Activated CD8-positive, alpha-beta memory T cell treated with anti-CD3 and anti-CD28 coated beads for 1 hour (primary cell): ENCODE measurements around the gene RNF13.
A peak's percentile ranks its signal among the peaks of the same experiment; 100 is the strongest.
"Not testable (repeated sequence)": the region's sequence is repeated elsewhere in the genome, so short reads cannot be mapped to it uniquely, and the experiment has no call there.

Source experiments
- DNase-seq, 2 donors: peaks; one replicate each; pipeline ENCODE4 v3.0.0-alpha.2; 2020; ENCODE audit warnings: low read depth in 1 of 2; ENCODE audit errors: extremely low read depth in 1 of 2

Gene RNF13

GRCh38 chr3:149892371-149892770 is 79.4 kb downstream of the RNF13 start:
- DNase-seq = no peak

DNA sequence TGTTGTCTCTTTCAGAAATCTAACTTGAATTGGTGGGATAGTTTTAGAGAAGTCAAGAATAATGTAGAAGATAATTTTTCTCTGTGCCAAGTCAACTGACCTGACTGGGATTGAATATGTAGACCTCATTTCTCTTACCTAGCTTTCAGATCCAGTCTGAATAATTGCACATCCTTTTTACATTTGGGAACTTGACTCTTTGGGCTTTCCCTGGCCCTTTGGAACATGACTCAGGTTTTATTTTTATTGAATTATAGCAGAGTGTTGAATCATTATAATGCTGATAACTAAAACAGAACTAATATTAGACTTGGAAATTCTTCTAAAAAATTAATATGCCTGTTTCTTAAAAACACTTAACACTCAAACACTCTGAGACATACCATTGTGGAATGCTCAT is 81.2 kb downstream of the RNF13 start:
- no peak for DNase-seq

DNA sequence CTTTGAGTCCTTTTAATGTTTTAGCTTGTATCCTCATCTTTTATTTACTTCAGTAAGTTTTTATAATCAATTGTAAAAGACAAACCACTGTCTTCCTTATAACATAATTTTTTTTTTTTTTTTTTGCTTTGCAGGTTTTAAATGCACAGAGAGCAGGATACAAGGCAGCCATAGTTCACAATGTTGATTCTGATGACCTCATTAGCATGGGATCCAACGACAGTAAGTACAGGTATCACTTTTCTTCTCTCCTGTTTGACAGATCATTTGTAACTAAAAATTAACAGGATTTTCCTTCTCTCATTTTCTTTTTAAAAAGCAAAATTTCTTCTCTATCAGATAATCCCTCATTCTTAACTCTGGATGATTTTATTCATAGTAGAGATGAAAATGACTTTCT is 82.3 kb downstream of the RNF13 start:
- no peak for DNase-seq

DNA sequence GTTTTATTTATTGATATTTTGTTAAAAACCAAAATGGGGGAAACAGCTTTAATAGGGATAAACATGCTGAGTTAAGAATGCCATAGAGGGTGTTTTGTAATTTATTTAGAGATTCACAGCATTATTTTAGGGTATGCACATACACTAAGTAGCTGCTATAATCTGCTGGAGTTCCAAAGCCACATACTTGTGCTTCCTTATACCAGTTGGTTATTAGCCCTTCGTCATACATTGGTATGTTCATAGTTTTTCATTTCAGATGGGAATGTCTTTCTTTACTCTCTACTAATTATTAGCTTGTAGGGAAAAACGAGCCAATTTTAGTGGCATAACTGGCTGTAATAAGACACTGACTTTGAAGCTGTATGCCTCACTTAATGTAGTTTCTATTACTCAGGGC is 82.8 kb downstream of the RNF13 start:
- DNase-seq = no peak

DNA sequence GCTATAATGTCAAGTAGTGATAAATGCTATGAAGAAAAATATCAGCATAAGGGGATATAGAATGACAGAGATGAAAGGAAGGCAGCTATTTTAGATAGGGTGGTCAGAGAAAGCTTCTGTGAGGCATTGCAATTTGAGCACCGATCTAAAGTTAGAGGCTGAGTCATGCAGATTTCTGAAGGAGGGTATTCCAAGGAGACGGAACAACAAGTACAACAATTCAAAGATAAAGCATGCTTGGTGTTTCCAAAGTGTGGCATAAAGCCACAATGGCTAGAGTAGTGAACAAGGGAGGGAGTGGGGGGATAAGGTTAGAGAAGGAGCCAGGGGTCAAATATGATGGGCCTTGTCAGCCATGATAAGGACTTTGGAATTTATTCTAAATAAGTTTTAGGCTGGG is 85.8 kb downstream of the RNF13 start:
- DNase-seq = no peak

- DNase-seq = no peak
Measured at GRCh38 chr3:149900322-149900721, 87.3 kb downstream of the RNF13 start.

GRCh38 chr3:149901770-149902169 is 88.8 kb downstream of the RNF13 start:
- no peak for DNase-seq

DNA sequence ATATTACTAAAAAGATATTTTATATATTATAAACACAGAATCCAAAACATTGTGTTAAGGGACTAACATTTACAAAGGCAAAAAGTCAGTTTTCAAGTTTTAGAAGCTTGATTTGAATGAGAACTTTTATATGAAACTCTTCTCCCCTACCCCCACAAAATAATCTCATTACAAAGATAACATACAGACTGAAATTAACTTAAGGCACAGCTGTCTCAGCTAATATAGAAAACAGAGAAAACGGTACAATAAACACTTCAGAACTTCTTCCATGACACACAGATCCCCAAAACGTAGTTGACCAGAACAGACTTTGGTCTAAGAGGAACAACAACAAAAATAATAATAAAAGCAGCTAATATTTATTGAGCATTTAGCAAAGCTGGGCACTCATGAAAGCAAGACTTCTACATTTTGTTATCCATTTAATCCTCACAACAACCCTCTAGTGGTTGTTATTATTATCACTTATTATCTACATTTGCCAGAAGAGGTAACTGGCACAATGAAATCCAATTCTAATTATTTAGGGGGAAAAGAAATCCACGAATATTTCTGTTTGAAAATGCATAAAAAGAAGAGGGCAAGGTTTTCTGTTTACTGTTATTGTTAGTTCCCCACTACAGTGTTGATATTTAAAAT is 89.6 kb downstream of the RNF13 start:
- DNase-seq = no peak

GRCh38 chr3:149906036-149906435 is 93.0 kb downstream of the RNF13 start:
- no peak for DNase-seq

GRCh38 chr3:149908424-149908957 is 95.5 kb downstream of the RNF13 start:
- no peak for DNase-seq

DNA sequence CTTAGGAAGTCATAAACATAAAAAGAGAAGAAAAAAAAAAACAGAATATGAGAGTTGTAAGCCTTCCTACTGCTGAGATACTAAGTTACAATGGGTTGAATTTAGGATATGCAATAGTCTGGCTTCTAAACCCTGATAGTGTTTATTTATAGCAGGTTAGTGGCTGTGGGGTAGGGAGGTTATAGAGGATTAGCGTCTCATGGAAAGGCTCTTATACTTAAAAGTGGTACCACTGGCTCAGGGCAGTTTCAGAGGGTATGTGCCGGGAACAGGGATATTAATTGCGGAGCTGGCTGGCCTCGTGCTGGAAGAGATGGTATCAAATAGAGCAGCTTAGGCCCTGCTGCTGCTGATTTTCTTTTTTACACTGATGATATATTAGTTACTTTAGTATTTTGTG is 96.9 kb downstream of the RNF13 start:
- no peak for DNase-seq

DNA sequence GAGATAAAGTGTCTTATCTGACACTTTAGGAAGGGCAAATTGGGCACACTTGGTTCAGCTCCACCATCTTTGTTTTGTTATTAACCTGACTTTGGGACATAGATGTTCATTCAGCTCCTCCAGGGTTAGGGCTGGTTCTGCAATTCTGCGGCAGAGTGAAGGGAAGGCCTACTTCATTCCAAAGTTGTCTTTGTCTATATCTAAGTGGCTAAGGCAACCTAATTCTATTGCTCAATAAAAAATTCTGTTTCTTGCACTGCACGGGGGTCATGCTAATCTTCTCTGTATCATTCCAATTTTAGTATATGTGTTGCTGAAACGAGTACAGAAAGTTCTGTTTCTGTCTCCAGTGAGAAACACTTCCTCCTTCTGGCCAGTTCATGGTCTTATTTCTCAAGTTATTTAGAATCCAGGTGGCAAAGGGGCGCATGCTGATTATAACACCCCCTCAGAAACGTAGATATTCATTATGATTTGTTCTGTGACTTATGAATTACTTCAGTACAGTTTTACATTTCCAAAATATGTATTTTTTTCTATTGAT is 104.2 kb downstream of the RNF13 start:
- DNase-seq = no peak

GRCh38 chr3:149919509-149919908 is 106.5 kb downstream of the RNF13 start:
- no peak for DNase-seq

DNA sequence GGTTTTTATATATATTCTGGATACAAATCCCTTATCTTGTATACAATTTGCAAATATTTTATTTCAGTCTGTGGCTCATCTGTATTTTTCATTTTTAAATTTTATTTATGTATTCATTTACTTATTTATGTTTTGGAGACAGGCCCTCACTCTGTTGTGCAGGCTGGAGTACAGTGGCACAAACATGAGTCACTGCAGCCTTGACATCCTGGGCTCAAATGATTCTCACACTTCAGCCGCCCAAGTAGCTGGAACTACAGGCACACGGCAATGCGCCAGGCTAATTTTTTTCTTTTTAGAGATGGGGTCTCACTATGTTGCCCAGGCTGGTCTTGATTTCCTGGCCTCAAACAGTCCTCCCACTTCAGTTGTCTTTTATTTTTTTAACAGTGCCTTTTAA is 107.1 kb downstream of the RNF13 start:
- DNase-seq = no peak

GRCh38 chr3:149933008-149933407 is 120.0 kb downstream of the RNF13 start:
- no peak for DNase-seq

- no peak for DNase-seq
Measured at GRCh38 chr3:149933858-149934257, 120.8 kb downstream of the RNF13 start.

- no peak for DNase-seq
Measured at GRCh38 chr3:149934524-149934923, 121.5 kb downstream of the RNF13 start.

- DNase-seq = peak in 1 of 2 donors; percentile 11
Measured at GRCh38 chr3:149936812-149937230, 123.8 kb downstream of the RNF13 start.

DNA sequence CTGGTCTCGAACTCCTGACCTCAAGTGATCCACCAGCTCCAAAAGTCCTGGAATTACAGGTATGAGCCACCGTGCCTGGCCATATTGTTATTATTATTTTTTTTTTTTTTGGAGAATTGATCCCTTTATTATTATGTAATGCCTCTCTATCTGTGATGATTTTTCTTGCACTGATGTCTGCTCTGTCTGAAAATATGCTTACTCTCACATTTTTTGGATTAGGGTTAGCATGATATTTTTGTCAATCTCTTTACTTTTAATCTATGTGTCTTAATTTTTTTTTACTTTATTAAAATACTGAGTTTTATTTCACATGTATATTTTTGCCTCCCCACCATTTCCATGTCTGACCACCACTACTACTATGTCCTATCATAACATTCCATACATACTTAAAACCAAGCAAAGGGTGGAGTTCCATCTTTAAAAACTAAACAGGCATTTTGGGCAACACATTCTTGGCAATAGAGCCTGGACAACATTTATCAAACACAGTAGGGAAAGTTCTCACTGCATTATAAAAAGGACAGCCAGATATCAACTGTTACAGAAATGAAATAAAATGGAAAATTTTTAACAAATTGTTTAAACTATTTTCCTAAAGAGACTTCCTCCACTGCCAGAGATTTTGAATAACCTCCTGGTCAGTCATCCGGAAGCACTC is 125.5 kb downstream of the RNF13 start:
- not testable (repeated sequence) for DNase-seq

DNA sequence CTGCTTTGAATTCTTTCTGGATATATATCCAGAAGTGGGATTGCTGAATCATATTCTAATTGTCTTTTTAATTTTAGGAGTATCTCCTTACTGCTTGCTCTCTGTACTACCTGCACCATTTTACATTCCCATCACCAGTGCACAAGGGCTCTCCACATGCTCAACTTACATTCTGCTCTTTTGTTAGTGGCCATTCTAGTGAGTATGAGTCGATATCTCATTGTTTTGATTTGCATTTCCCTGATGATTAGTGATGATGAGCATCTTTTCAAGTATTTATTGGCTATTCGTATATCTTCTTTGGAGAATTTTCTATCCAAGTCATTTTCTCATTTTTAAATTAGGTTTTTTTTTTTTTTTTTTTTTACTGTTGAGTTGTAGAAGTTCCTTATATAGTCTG is 128.2 kb downstream of the RNF13 start:
- DNase-seq = no peak

GRCh38 chr3:149941946-149942345 is 128.9 kb downstream of the RNF13 start:
- DNase-seq = no peak

DNA sequence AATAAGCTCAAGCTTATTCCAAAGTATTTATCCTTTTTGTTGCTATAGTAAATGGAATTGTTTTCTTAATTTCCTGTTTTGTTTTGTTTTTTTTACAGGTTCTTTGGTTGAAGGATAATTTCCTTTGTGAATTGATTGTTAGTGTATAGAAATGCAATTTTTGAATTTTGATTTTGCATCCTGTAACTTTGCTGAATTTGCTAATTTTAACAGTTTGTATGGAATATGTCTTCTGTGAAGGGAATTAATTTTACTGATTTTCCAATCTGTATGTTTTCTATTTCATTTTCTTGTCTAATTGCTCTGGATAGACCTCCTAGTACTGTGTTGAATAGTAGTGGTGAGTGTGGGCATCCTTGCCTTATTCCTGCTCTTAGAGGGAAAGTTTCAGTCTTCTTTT is 129.4 kb downstream of the RNF13 start:
- DNase-seq = no peak
